HL-60 (cell line): ENCODE measurements around the gene APC2.

Experiments used
- DNase-seq, 2 experiments: peaks; one replicate each; pipeline ENCODE4 v3.0.0-alpha.2; 2010 to 2020; ENCODE audit warnings: low read depth in 1 of 2, low spot score in 1 of 2
- H3K27ac ChIP-seq: fragments of 250-450 bp; sonication (Bioruptor Pico); replicated peaks from 2 replicates; pipeline ENCODE4 v1.5.1; 2020; ENCODE audit warnings: mild to moderate bottlenecking, moderate library complexity
- H3K27me3 ChIP-seq: fragments of 250-450 bp; sonication (Bioruptor Pico); 2 replicates; pipeline ENCODE4 v1.5.1; 2021; ENCODE audit warnings: mild to moderate bottlenecking, moderate library complexity; ENCODE audit not compliant: insufficient read depth, poor library complexity, severe bottlenecking
- H3K4me3 ChIP-seq: replicated peaks from 2 replicates; pipeline ENCODE4 v1.5.1; 2011; ENCODE audit warnings: mild to moderate bottlenecking, control low read depth, low read length; ENCODE audit not compliant: insufficient read depth
- GABPA ChIP-seq: IDR thresholded peaks from 2 replicates; pipeline ENCODE4 v1.6.1; 2012; ENCODE audit warnings: low read depth
- POLR2AphosphoS5 ChIP-seq: IDR thresholded peaks from 2 replicates; pipeline ENCODE4 v1.6.1; 2012; ENCODE audit warnings: low read depth
- SPI1 ChIP-seq: IDR thresholded peaks from 2 replicates; pipeline ENCODE4 v1.6.1; 2012; ENCODE audit warnings: low read depth, mild to moderate bottlenecking, borderline replicate concordance
- TF ChIP-seq, protein P1 (sequence below): IDR thresholded peaks from one replicate; pipeline ENCODE4 v1.5.1; 2011; ENCODE audit warnings: low read length, control low read depth, inconsistent platforms; ENCODE audit not compliant: insufficient read depth
- TF ChIP-seq, protein P2 (sequence below): IDR thresholded peaks from 2 replicates; pipeline ENCODE4 v1.6.1; 2012; ENCODE audit warnings: low read depth; ENCODE audit not compliant: insufficient replicate concordance

The APC2 gene

GRCh38 chr19:1473085-1473851 is 23.3 kb downstream of the APC2 start:
- TF ChIP-seq GABPA (no peak), POLR2AphosphoS5 (0 out of 2 replicates have a peak, but pooled peaks have one; percentile 43)
- no peak overlapping the region for H3K4me3 ChIP-seq
- no peak overlapping the region for H3K27ac ChIP-seq
- H3K27me3 ChIP-seq, result peaks cover 33% of the 10 kb centered on the region
- DNase-seq, result no peak

GRCh38 chr19:1474011-1474764 is 24.3 kb downstream of the APC2 start:
- H3K27me3 ChIP-seq, result peaks cover 27% of the 10 kb centered on the region
- H3K4me3 ChIP-seq, result no peak overlapping the region
- TF ChIP-seq SPI1 (no peak), GABPA (no peak), POLR2AphosphoS5 (no peak)
- TF ChIP-seq, protein P1, sequence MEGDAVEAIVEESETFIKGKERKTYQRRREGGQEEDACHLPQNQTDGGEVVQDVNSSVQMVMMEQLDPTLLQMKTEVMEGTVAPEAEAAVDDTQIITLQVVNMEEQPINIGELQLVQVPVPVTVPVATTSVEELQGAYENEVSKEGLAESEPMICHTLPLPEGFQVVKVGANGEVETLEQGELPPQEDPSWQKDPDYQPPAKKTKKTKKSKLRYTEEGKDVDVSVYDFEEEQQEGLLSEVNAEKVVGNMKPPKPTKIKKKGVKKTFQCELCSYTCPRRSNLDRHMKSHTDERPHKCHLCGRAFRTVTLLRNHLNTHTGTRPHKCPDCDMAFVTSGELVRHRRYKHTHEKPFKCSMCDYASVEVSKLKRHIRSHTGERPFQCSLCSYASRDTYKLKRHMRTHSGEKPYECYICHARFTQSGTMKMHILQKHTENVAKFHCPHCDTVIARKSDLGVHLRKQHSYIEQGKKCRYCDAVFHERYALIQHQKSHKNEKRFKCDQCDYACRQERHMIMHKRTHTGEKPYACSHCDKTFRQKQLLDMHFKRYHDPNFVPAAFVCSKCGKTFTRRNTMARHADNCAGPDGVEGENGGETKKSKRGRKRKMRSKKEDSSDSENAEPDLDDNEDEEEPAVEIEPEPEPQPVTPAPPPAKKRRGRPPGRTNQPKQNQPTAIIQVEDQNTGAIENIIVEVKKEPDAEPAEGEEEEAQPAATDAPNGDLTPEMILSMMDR, result no peak
- TF ChIP-seq, protein P2, sequence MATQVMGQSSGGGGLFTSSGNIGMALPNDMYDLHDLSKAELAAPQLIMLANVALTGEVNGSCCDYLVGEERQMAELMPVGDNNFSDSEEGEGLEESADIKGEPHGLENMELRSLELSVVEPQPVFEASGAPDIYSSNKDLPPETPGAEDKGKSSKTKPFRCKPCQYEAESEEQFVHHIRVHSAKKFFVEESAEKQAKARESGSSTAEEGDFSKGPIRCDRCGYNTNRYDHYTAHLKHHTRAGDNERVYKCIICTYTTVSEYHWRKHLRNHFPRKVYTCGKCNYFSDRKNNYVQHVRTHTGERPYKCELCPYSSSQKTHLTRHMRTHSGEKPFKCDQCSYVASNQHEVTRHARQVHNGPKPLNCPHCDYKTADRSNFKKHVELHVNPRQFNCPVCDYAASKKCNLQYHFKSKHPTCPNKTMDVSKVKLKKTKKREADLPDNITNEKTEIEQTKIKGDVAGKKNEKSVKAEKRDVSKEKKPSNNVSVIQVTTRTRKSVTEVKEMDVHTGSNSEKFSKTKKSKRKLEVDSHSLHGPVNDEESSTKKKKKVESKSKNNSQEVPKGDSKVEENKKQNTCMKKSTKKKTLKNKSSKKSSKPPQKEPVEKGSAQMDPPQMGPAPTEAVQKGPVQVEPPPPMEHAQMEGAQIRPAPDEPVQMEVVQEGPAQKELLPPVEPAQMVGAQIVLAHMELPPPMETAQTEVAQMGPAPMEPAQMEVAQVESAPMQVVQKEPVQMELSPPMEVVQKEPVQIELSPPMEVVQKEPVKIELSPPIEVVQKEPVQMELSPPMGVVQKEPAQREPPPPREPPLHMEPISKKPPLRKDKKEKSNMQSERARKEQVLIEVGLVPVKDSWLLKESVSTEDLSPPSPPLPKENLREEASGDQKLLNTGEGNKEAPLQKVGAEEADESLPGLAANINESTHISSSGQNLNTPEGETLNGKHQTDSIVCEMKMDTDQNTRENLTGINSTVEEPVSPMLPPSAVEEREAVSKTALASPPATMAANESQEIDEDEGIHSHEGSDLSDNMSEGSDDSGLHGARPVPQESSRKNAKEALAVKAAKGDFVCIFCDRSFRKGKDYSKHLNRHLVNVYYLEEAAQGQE, result no peak
- no peak overlapping the region for H3K27ac ChIP-seq
- DNase-seq, result no peak

DNA sequence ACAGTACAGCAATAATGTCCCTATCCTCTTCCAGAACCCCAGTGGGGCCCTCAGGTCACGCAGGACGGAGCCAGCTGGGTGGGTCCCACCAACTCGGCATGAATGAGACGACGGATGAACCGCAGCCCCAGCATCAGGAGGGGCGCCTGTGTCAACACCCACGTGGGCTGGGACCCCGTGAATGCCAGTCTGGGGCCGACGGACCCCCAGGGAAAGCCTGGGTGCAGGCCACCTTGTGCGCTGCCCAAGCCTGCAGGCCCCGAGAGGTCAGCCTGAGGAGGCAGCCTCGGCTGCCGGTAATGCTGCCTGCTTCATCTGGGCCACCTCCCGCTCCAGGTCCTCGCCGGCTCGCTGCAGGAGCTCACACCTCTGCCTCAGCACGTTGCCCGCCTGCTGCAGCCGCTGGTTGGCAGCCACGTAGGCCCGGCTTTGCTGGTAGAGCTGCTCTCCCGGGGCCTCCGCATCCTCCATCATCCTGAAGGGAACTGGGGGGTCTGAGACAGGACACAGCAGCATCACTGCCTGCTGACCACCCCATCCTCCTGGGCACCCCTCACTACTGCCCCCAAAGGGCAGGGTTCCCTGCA is 24.9 kb downstream of the APC2 start:
- H3K4me3 ChIP-seq, result no peak overlapping the region
- TF ChIP-seq, protein P2, result no peak
- no peak for TF ChIP-seq POLR2AphosphoS5
- TF ChIP-seq GABPA, result no peak
- TF ChIP-seq SPI1, result no peak
- TF ChIP-seq, protein P1, result no peak
- no peak overlapping the region for H3K27ac ChIP-seq
- DNase-seq, result no peak
- H3K27me3 ChIP-seq, result peaks cover 25% of the 10 kb centered on the region
